Measurements from ENCODE around the gene FLOT2.
"Not testable (repeated sequence)": the region's sequence is repeated elsewhere in the genome, so short reads cannot be mapped to it uniquely, and the experiment has no call there.

Gene FLOT2

DNA sequence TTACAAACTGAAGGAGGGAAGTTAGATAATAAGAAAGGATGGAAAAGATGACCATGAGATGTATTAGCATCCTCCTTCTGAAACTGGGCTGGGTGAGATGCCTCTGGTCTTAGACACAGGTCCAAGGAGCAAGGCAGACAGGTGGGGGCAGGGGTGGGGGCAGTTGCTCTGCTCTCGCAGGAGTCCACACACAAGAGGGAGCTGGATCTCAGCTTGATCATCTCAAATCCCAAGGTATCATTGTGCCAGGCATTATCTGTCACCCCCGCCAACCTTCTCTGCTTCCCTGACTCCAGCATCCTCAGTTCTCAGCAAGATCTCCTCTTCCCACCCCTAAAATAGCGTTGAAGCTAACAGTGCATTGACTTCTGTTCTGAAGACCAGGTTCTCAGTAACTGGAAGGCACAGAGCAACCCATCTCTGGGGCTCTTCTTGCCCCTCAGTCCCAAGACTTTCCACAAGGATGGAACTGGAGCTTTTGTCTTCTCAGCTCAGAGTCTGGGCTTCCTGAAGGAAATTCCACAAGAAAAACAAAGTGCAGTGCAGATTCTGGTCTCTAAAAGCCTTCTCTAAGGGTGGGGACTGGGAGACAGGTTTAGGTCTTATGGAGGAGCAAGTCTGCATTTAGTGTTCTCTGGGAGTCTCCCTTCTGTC is 1.6 kb downstream of the FLOT2 start:
- Histone ChIP-seq H3K9ac (ENCODE audit: low read length) (no peak overlapping the region), H3K27ac (ENCODE audit: low read depth, low read length) (no peak overlapping the region), H4K12ac (ENCODE audit: low read depth, low read length) (no peak overlapping the region), H3K23ac (ENCODE audit: low read length) (no peak overlapping the region), H3K14ac (ENCODE audit: low read length) (no peak overlapping the region), H3K4me2 (ENCODE audit: low read length) (peak overlapping the region; percentile 92), H3K27me3 (ENCODE audit: insufficient read depth, low read length) (no peaks in the 10 kb centered on the region), H2BK12ac (ENCODE audit: low read length) (no peak overlapping the region), H2AFZ (ENCODE audit: insufficient read depth, low read length, poor library complexity) (no peak overlapping the region), H4K91ac (ENCODE audit: low read depth, low read length) (no peak overlapping the region), H3K9me3 (ENCODE audit: insufficient read depth, low read depth, low read length) (no peaks in the 10 kb centered on the region), H2BK5ac (ENCODE audit: low read depth, low read length, poor library complexity) (no peak overlapping the region), H2BK120ac (ENCODE audit: insufficient read depth, low read length, poor library complexity) (no peak overlapping the region), H2AK5ac (ENCODE audit: low read length) (no peak overlapping the region), H3K4ac (ENCODE audit: low read depth, low read length) (no peak overlapping the region), H3K36me3 (ENCODE audit: control insufficient read depth in 1 of 2, insufficient read depth in 2 of 2, low read length in 2 of 2) (peaks cover 10 to 13% of the 10 kb centered on the region in 2 experiments), H3K4me1 (ENCODE audit: control insufficient read depth in 1 of 2, insufficient read depth in 2 of 2, low read length in 2 of 2) (peaks cover 5 to 10% of the 10 kb centered on the region in 2 experiments), H3K79me1 (ENCODE audit: low read length) (peaks cover 8% of the 10 kb centered on the region), H3K4me3 (ENCODE audit: low read depth, low read length) (no peak overlapping the region), H3K79me2 (ENCODE audit: control insufficient read depth, insufficient read depth, low read length, poor library complexity) (peaks cover 7% of the 10 kb centered on the region), H4K8ac (ENCODE audit: low read depth, low read length) (no peak overlapping the region), H3K18ac (ENCODE audit: low read length) (no peak overlapping the region)
- DNase-seq = no peak
- no CpG with 5 or more reads among the region's 3 CpGs for WGBS (ENCODE audit: extremely low coverage, insufficient coverage, insufficient read length)

- H3K4me3 ChIP-seq (ENCODE audit: low read depth, low read length); H3K9ac ChIP-seq (ENCODE audit: low read length); H4K91ac ChIP-seq (ENCODE audit: low read depth, low read length); H3K23ac ChIP-seq (ENCODE audit: low read length); H2AK5ac ChIP-seq (ENCODE audit: low read length); H2BK5ac ChIP-seq (ENCODE audit: low read depth, low read length, poor library complexity); DNase-seq; H2AFZ ChIP-seq (ENCODE audit: insufficient read depth, low read length, poor library complexity); H2BK12ac ChIP-seq (ENCODE audit: low read length); H3K27ac ChIP-seq (ENCODE audit: low read depth, low read length); H3K4ac ChIP-seq (ENCODE audit: low read depth, low read length); H3K18ac ChIP-seq (ENCODE audit: low read length); H4K12ac ChIP-seq (ENCODE audit: low read depth, low read length); H3K36me3 ChIP-seq (ENCODE audit: control insufficient read depth in 1 of 2, insufficient read depth in 2 of 2, low read length in 2 of 2); H3K79me1 ChIP-seq (ENCODE audit: low read length); H3K9me3 ChIP-seq (ENCODE audit: insufficient read depth, low read depth, low read length); H3K27me3 ChIP-seq (ENCODE audit: insufficient read depth, low read length); H3K79me2 ChIP-seq (ENCODE audit: control insufficient read depth, insufficient read depth, low read length, poor library complexity); H3K14ac ChIP-seq (ENCODE audit: low read length); H2BK120ac ChIP-seq (ENCODE audit: insufficient read depth, low read length, poor library complexity); H4K8ac ChIP-seq (ENCODE audit: low read depth, low read length); H3K4me1 ChIP-seq (ENCODE audit: control insufficient read depth in 1 of 2, insufficient read depth in 2 of 2, low read length in 2 of 2); H3K4me2 ChIP-seq (ENCODE audit: low read length): not testable (repeated sequence)
- no CpG with 5 or more reads among the region's 16 CpGs for WGBS (ENCODE audit: extremely low coverage, insufficient coverage, insufficient read length)
Observed at GRCh38 chr17:28893248-28894183, 4.0 kb downstream of the FLOT2 start.

DNA sequence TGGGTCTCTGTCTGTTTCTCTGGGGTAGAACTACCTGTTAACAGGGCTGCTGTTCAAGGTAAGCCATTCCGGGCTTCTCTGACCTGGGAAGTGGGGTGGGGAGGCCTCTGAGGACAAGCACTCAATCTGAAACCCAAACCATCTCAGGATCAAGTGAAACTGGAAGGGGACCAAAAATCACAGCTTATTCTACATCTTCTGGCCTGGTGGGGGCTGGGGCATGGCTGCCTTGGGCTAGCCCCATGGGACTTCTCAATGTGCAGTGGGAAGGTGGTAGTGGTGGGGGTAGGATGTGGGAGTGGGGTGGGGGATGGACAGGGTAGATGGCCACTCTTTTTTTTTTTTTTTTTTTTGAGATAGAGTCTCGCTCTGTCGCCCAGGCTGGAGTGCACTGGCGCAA is 5.5 kb downstream of the FLOT2 start:
- Histone ChIP-seq H4K12ac (ENCODE audit: low read depth, low read length) (no peak overlapping the region), H3K79me2 (ENCODE audit: control insufficient read depth, insufficient read depth, low read length, poor library complexity) (peaks cover 3% of the 10 kb centered on the region), H3K9me3 (ENCODE audit: insufficient read depth, low read depth, low read length) (no peaks in the 10 kb centered on the region), H3K14ac (ENCODE audit: low read length) (no peak overlapping the region), H3K79me1 (ENCODE audit: low read length) (peaks cover 2% of the 10 kb centered on the region), H3K4me3 (ENCODE audit: low read depth, low read length) (no peak overlapping the region), H3K18ac (ENCODE audit: low read length) (no peak overlapping the region), H3K4me2 (ENCODE audit: low read length) (no peak overlapping the region), H3K36me3 (ENCODE audit: control insufficient read depth in 1 of 2, insufficient read depth in 2 of 2, low read length in 2 of 2) (peaks cover 3 to 9% of the 10 kb centered on the region in 2 experiments), H3K23ac (ENCODE audit: low read length) (no peak overlapping the region), H3K4ac (ENCODE audit: low read depth, low read length) (no peak overlapping the region), H2AK5ac (ENCODE audit: low read length) (no peak overlapping the region), H2BK12ac (ENCODE audit: low read length) (no peak overlapping the region), H2BK5ac (ENCODE audit: low read depth, low read length, poor library complexity) (no peak overlapping the region), H3K27me3 (ENCODE audit: insufficient read depth, low read length) (no peaks in the 10 kb centered on the region), H2AFZ (ENCODE audit: insufficient read depth, low read length, poor library complexity) (no peak overlapping the region), H3K4me1 (ENCODE audit: control insufficient read depth in 1 of 2, insufficient read depth in 2 of 2, low read length in 2 of 2) (peaks cover 5 to 7% of the 10 kb centered on the region in 2 experiments), H3K9ac (ENCODE audit: low read length) (no peak overlapping the region), H2BK120ac (ENCODE audit: insufficient read depth, low read length, poor library complexity) (no peak overlapping the region), H3K27ac (ENCODE audit: low read depth, low read length) (no peak overlapping the region), H4K91ac (ENCODE audit: low read depth, low read length) (no peak overlapping the region), H4K8ac (ENCODE audit: low read depth, low read length) (no peak overlapping the region)
- no peak for DNase-seq
- WGBS (ENCODE audit: extremely low coverage, insufficient coverage, insufficient read length) = no CpG with 5 or more reads among the region's 4 CpGs

DNA sequence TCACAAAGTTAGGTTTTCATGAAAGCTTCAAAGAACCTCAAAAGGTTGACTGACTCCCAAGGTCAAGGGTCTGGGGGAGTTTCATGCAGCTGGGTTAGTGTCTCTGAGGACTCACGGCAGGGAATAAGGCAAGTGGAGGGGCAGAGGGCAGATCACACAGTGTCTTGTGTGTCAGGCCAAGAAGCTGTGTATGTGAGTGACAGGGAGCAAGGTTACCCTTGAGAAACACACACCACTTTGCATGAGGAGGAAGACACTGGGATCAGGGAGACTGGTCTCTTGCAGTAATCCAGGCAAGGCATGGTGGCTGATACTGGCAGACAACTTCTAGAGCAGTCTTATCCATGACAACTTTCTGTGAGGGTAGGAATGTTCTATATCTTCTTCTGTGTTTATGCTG is 6.3 kb downstream of the FLOT2 start:
- no peak overlapping the region for H2BK5ac ChIP-seq (ENCODE audit: low read depth, low read length, poor library complexity)
- no peak for DNase-seq
- H3K14ac ChIP-seq (ENCODE audit: low read length) = no peak overlapping the region
- no peaks in the 10 kb centered on the region for H3K79me2 ChIP-seq (ENCODE audit: control insufficient read depth, insufficient read depth, low read length, poor library complexity)
- H3K36me3 ChIP-seq (ENCODE audit: control insufficient read depth in 1 of 2, insufficient read depth in 2 of 2, low read length in 2 of 2) = peaks cover 3 to 9% of the 10 kb centered on the region in 2 experiments
- H4K12ac ChIP-seq (ENCODE audit: low read depth, low read length) = no peak overlapping the region
- H3K18ac ChIP-seq (ENCODE audit: low read length) = no peak overlapping the region
- H3K9me3 ChIP-seq (ENCODE audit: insufficient read depth, low read depth, low read length) = no peaks in the 10 kb centered on the region
- H3K23ac ChIP-seq (ENCODE audit: low read length) = no peak overlapping the region
- peaks cover 1 to 2% of the 10 kb centered on the region in 2 experiments for H3K4me1 ChIP-seq (ENCODE audit: control insufficient read depth in 1 of 2, insufficient read depth in 2 of 2, low read length in 2 of 2)
- H3K79me1 ChIP-seq (ENCODE audit: low read length) = no peaks in the 10 kb centered on the region
- no peak overlapping the region for H3K4me2 ChIP-seq (ENCODE audit: low read length)
- H3K27ac ChIP-seq (ENCODE audit: low read depth, low read length) = no peak overlapping the region
- H3K9ac ChIP-seq (ENCODE audit: low read length) = no peak overlapping the region
- H2BK12ac ChIP-seq (ENCODE audit: low read length) = no peak overlapping the region
- WGBS (ENCODE audit: extremely low coverage, insufficient coverage, insufficient read length) = no CpG with 5 or more reads among the region's 1 CpG
- H4K91ac ChIP-seq (ENCODE audit: low read depth, low read length) = no peak overlapping the region
- H2AK5ac ChIP-seq (ENCODE audit: low read length) = no peak overlapping the region
- no peak overlapping the region for H3K4me3 ChIP-seq (ENCODE audit: low read depth, low read length)
- H3K27me3 ChIP-seq (ENCODE audit: insufficient read depth, low read length) = no peaks in the 10 kb centered on the region
- no peak overlapping the region for H3K4ac ChIP-seq (ENCODE audit: low read depth, low read length)
- H4K8ac ChIP-seq (ENCODE audit: low read depth, low read length) = no peak overlapping the region
- no peak overlapping the region for H2BK120ac ChIP-seq (ENCODE audit: insufficient read depth, low read length, poor library complexity)
- no peak overlapping the region for H2AFZ ChIP-seq (ENCODE audit: insufficient read depth, low read length, poor library complexity)
